Neuronal stem cell (in vitro differentiated cells): Measurements from ENCODE around the gene AFF4.
"Not testable (repeated sequence)": the region's sequence is repeated elsewhere in the genome, so short reads cannot be mapped to it uniquely, and the experiment has no call there.

Experiments
- DNase-seq: peaks from one replicate; pipeline ENCODE4 v3.0.0-alpha.2; 2013; ENCODE audit warnings: low spot score
- H2AFZ ChIP-seq: one replicate; pipeline ENCODE4 v1.6.1; 2013; ENCODE audit warnings: mild to moderate bottlenecking, low read length, inconsistent platforms
- H2AK5ac ChIP-seq: 2 replicates; pipeline ENCODE4 v1.6.1; 2013; ENCODE audit warnings: low read depth, mild to moderate bottlenecking, inconsistent platforms, low read length, moderate library complexity, mixed read lengths
- H2BK120ac ChIP-seq: 2 replicates; pipeline ENCODE4 v1.6.1; 2013; ENCODE audit warnings: low read depth, mild to moderate bottlenecking, inconsistent platforms, low read length, moderate library complexity, mixed read lengths
- H2BK12ac ChIP-seq: one replicate; pipeline ENCODE4 v1.6.1; 2013; ENCODE audit warnings: low read length, inconsistent platforms
- H2BK15ac ChIP-seq: 2 replicates; pipeline ENCODE4 v1.6.1; 2013; ENCODE audit warnings: mild to moderate bottlenecking, low read length, inconsistent platforms, mixed read lengths
- H2BK5ac ChIP-seq: one replicate; pipeline ENCODE4 v1.6.1; 2013; ENCODE audit warnings: inconsistent platforms, mild to moderate bottlenecking, low read length, moderate library complexity
- H3K14ac ChIP-seq: one replicate; pipeline ENCODE4 v1.6.1; 2013; ENCODE audit warnings: low read length, inconsistent platforms
- H3K18ac ChIP-seq: 2 replicates; pipeline ENCODE4 v1.6.1; 2013; ENCODE audit warnings: low read length, inconsistent platforms
- H3K23ac ChIP-seq: 2 replicates; pipeline ENCODE4 v1.6.1; 2013; ENCODE audit warnings: low read depth, mild to moderate bottlenecking, mixed read lengths, low read length, inconsistent platforms; ENCODE audit not compliant: poor library complexity
- H3K27ac ChIP-seq: replicated peaks from 3 replicates; pipeline ENCODE4 v1.5.1; 2013; ENCODE audit warnings: low read length, inconsistent platforms
- H3K27me3 ChIP-seq, 3 experiments: 2 replicates each; pipeline ENCODE4 v1.6.1; 2013; ENCODE audit warnings: low read length in 3 of 3, mild to moderate bottlenecking in 2 of 3, inconsistent platforms in 1 of 3, low read depth in 1 of 3, mixed read lengths in 1 of 3, moderate library complexity in 1 of 3; ENCODE audit not compliant: control insufficient read depth in 3 of 3, insufficient read depth in 3 of 3
- H3K36me3 ChIP-seq, 2 donors: replicated peaks in 1 of 2; 2 replicates each; pipeline ENCODE4 v1.6.1; 2013; ENCODE audit warnings: low read length in 2 of 2; ENCODE audit not compliant: control insufficient read depth in 2 of 2, insufficient read depth in 2 of 2
- H3K4ac ChIP-seq: 2 replicates; pipeline ENCODE4 v1.6.1; 2013; ENCODE audit warnings: inconsistent platforms, mild to moderate bottlenecking, low read length, moderate library complexity
- H3K4me1 ChIP-seq, 2 donors: 1 replicate in 1 of 2; 2 replicates in 1 of 2; pipeline ENCODE4 v1.6.1; 2013; ENCODE audit warnings: low read length in 2 of 2, low read depth in 1 of 2; ENCODE audit not compliant: control insufficient read depth in 2 of 2, insufficient read depth in 1 of 2
- H3K4me2 ChIP-seq: one replicate; pipeline ENCODE4 v1.6.1; 2013; ENCODE audit warnings: mild to moderate bottlenecking, low read length, inconsistent platforms; ENCODE audit not compliant: insufficient read depth, poor library complexity, severe bottlenecking
- H3K4me3 ChIP-seq, 2 donors: 2 replicates each; pipeline ENCODE4 v1.5.1; 2013; ENCODE audit warnings: low read length in 2 of 2, mild to moderate bottlenecking in 2 of 2, inconsistent platforms in 1 of 2, moderate library complexity in 1 of 2
- H3K79me1 ChIP-seq: one replicate; pipeline ENCODE4 v1.6.1; 2013; ENCODE audit warnings: low read depth, mild to moderate bottlenecking, inconsistent platforms, low read length, moderate library complexity
- H3K9ac ChIP-seq: one replicate; pipeline ENCODE4 v1.6.1; 2013; ENCODE audit warnings: mild to moderate bottlenecking, low read depth, low read length, inconsistent platforms; ENCODE audit not compliant: poor library complexity
- H3K9me3 ChIP-seq, 2 donors: replicated peaks in 1 of 2; 2 replicates each; pipeline versions ENCODE3 to v1.6.1; 2013; ENCODE audit warnings: low read length in 2 of 2, mild to moderate bottlenecking in 2 of 2, inconsistent platforms in 1 of 2, low read depth in 1 of 2, mixed read lengths in 1 of 2, moderate library complexity in 1 of 2; ENCODE audit not compliant: control insufficient read depth in 2 of 2, insufficient read depth in 1 of 2
- H4K8ac ChIP-seq: one replicate; pipeline ENCODE4 v1.6.1; 2013; ENCODE audit warnings: low read depth, mild to moderate bottlenecking, inconsistent platforms, low read length, moderate library complexity
- H4K91ac ChIP-seq: one replicate; pipeline ENCODE4 v1.6.1; 2013; ENCODE audit warnings: low read length, low read depth, mild to moderate bottlenecking, inconsistent platforms; ENCODE audit not compliant: poor library complexity
- WGBS, 2 donors: extraction: QIAGEN DNeasy Blood & Tissue Kit; methylation state at CpG; one replicate each; pipeline ENCODE4 v1.1.7; 2013; ENCODE audit warnings: missing lambda C conversion rate in 2 of 2, mixed read lengths in 1 of 2; ENCODE audit not compliant: insufficient read length in 2 of 2, insufficient replicate concordance in 1 of 2; ENCODE audit errors: extremely low coverage in 2 of 2; 5-methylcytosine and 5-hydroxymethylcytosine counted together

The AFF4 gene

DNA sequence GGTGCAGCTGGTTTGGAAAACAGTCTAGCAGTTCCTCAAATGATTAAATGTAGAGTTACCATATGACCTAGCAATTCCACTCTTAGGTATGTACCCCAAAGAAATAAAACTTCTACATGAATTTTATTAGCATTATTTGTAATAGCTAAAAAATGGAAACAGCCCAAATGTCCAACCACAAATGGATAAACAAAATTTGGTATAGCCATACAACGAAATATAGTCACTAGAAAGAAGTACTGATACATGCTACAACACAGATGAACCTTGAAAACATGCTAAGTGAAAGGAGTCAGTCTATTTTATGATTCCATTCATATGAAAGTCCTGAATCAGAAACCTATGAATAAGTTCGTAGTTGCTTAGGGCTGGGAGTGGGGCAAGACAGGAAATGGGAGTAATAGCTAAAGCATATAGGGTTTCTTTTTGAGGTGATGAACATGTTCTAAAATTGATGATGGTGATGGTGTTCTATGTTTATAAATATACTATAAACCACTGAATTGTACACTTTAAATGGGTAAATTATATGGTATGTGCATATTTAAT is 103.5 kb downstream of the AFF4 start:
- H2BK12ac ChIP-seq: no peak overlapping the region
- no peak overlapping the region for H3K4me3 ChIP-seq
- no peaks in the 10 kb centered on the region for H3K4me1 ChIP-seq
- H2AFZ ChIP-seq: no peak overlapping the region
- H4K8ac ChIP-seq: no peak overlapping the region
- no peak overlapping the region for H3K23ac ChIP-seq
- no peak overlapping the region for H4K91ac ChIP-seq
- no peak overlapping the region for H3K9ac ChIP-seq
- no peak overlapping the region for H3K18ac ChIP-seq
- peaks cover 0 to 3% (median 0%) of the 10 kb centered on the region in 3 experiments for H3K27me3 ChIP-seq
- H2BK5ac ChIP-seq: no peak overlapping the region
- no peaks in the 10 kb centered on the region for H3K79me1 ChIP-seq
- no peak overlapping the region for H2BK15ac ChIP-seq
- H3K27ac ChIP-seq: no peak overlapping the region
- H2AK5ac ChIP-seq: no peak overlapping the region
- no peak overlapping the region for H3K4ac ChIP-seq
- WGBS, 2 donors: no CpG with 5 or more reads among the region's 2 CpGs
- H3K36me3 ChIP-seq: no peaks in the 10 kb centered on the region
- no peak for DNase-seq
- no peak overlapping the region for H3K4me2 ChIP-seq
- no peak overlapping the region for H2BK120ac ChIP-seq
- no peaks in the 10 kb centered on the region for H3K9me3 ChIP-seq
- no peak overlapping the region for H3K14ac ChIP-seq

DNA sequence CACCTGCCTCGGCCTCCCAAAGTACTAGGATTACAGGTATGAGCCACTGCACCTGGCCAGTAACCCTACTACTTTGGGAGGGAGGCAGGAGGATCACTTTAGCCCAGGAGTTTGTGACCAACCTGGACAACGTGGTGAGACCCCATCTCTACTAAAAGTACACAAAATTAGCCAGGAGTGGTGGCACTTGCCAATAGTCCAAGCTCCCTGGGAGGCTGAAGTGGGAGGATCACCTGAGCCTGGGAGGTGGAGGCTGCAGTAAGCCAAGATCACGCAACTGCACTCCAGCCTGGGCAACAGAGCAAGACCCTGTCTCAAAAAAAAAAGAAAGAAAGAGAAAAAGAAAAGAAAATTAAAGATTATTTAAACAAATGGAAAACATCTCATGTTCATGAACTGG is 107.4 kb downstream of the AFF4 start:
- Histone ChIP-seq H3K9ac (no peak overlapping the region), H3K36me3 (no peaks in the 10 kb centered on the region), H2AFZ (no peak overlapping the region), H3K14ac (no peak overlapping the region), H4K91ac (no peak overlapping the region), H3K23ac (no peak overlapping the region), H2BK15ac (no peak overlapping the region), H2BK12ac (no peak overlapping the region), H3K4me2 (no peak overlapping the region), H2BK120ac (no peak overlapping the region), H2BK5ac (no peak overlapping the region), H3K4me1 (no peaks in the 10 kb centered on the region), H2AK5ac (no peak overlapping the region), H3K27ac (no peak overlapping the region), H3K27me3 (peaks cover 0 to 2% (median 0%) of the 10 kb centered on the region in 3 experiments), H3K4ac (no peak overlapping the region), H3K9me3 (no peaks in the 10 kb centered on the region), H3K79me1 (no peaks in the 10 kb centered on the region), H3K4me3 (no peak overlapping the region), H3K18ac (no peak overlapping the region), H4K8ac (no peak overlapping the region)
- no CpG with 5 or more reads among the region's 3 CpGs for WGBS, 2 donors
- DNase-seq: no peak

DNA sequence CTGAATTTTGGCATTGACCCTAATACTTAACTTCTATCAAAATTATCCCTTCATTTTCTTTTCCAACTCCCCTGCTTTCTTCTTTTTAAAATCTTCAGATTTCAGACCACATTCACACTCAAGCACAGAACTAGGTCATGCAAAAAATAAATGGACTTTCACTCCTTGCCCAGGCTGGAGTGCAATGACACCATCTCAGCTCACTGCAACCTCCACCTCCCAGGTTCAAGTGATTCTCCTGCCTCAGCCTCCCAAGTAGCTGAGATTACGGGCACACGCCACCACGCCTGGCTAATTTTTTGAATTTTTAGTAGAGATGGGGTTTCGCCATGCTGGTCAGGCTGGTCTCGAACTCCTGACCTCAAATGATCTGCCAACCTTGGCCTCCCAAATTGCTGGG is 108.4 kb downstream of the AFF4 start:
- not testable (repeated sequence) for H4K8ac ChIP-seq, H3K9me3 ChIP-seq, H4K91ac ChIP-seq, H2AFZ ChIP-seq, H3K79me1 ChIP-seq, H3K27ac ChIP-seq, H2BK12ac ChIP-seq, H3K4me2 ChIP-seq, DNase-seq, H3K14ac ChIP-seq, H3K18ac ChIP-seq, H3K4me1 ChIP-seq, H3K23ac ChIP-seq, H2BK5ac ChIP-seq, H3K36me3 ChIP-seq, H2AK5ac ChIP-seq, H3K9ac ChIP-seq, H3K4me3 ChIP-seq, H2BK15ac ChIP-seq, H2BK120ac ChIP-seq, H3K4ac ChIP-seq
- H3K27me3 ChIP-seq: peaks cover 0 to 11% (median 0%) of the 10 kb centered on the region in 3 experiments
- no CpG with 5 or more reads among the region's 5 CpGs for WGBS, 2 donors

DNA sequence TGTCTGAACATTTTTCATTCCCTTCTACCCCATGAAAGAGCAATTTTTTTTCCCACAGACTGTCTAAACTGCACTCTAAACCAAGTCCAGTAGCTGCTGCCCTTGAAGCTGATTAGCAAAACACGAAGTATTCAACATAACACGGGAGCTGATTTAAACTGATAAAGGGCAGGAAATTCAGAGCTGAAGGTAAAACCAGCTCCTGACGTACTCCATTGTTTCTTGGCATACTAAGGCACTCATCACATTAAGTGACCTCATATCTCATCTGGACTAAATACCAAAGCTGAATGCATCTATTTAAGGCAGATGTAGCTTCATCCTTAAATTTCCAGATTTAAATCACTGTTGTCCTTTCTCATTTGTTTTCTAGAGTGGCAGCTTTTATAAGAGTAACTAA is 109.1 kb downstream of the AFF4 start:
- Histone ChIP-seq H3K27ac (no peak overlapping the region), H3K4me2 (no peak overlapping the region), H2BK120ac (no peak overlapping the region), H3K4ac (no peak overlapping the region), H3K4me1 (no peaks in the 10 kb centered on the region), H3K14ac (no peak overlapping the region), H2BK12ac (no peak overlapping the region), H2BK15ac (no peak overlapping the region), H3K4me3 (no peak overlapping the region), H3K9me3 (no peaks in the 10 kb centered on the region), H2AFZ (no peak overlapping the region), H3K18ac (no peak overlapping the region), H3K23ac (no peak overlapping the region), H4K91ac (no peak overlapping the region), H3K9ac (no peak overlapping the region), H2AK5ac (no peak overlapping the region), H3K27me3 (peaks cover 0 to 18% (median 0%) of the 10 kb centered on the region in 3 experiments), H2BK5ac (no peak overlapping the region), H4K8ac (no peak overlapping the region), H3K79me1 (no peaks in the 10 kb centered on the region), H3K36me3 (no peaks in the 10 kb centered on the region)
- no CpG with 5 or more reads among the region's 3 CpGs for WGBS, 2 donors
- DNase-seq: no peak
